BE2C (cell line): ENCODE measurements around the gene AHCY.

ENCODE experiments used
- DNase-seq: peaks from one replicate; pipeline ENCODE4 v3.0.0-alpha.2; 2020
- H3K27me3 ChIP-seq: fragments of 250-450 bp; sonication (Bioruptor Pico); 2 replicates; pipeline ENCODE4 v1.5.1; 2020; ENCODE audit warnings: mild to moderate bottlenecking
- H3K36me3 ChIP-seq: fragments of 250-450 bp; sonication (Bioruptor Pico); 2 replicates; pipeline ENCODE4 v1.5.1; 2020; ENCODE audit warnings: mild to moderate bottlenecking
- H3K4me1 ChIP-seq: fragments of 250-450 bp; sonication (Bioruptor Pico); 2 replicates; pipeline ENCODE4 v1.5.1; 2020
- H3K4me3 ChIP-seq: 2 replicates; pipeline ENCODE4 v1.5.1; 2011; ENCODE audit warnings: low read depth, low read length
- H3K9me3 ChIP-seq: fragments of 250-450 bp; sonication (Bioruptor Pico); 2 replicates; pipeline ENCODE4 v1.5.1; 2020
- TF ChIP-seq, protein P1 (sequence below): IDR thresholded peaks from 2 replicates; pipeline ENCODE4 v1.5.1; 2012; ENCODE audit warnings: mild to moderate bottlenecking, low read depth, low read length

The AHCY gene

GRCh38 chr20:34312544-34313217 is 9.5 kb upstream of the AHCY start:
- TF ChIP-seq, protein P1, sequence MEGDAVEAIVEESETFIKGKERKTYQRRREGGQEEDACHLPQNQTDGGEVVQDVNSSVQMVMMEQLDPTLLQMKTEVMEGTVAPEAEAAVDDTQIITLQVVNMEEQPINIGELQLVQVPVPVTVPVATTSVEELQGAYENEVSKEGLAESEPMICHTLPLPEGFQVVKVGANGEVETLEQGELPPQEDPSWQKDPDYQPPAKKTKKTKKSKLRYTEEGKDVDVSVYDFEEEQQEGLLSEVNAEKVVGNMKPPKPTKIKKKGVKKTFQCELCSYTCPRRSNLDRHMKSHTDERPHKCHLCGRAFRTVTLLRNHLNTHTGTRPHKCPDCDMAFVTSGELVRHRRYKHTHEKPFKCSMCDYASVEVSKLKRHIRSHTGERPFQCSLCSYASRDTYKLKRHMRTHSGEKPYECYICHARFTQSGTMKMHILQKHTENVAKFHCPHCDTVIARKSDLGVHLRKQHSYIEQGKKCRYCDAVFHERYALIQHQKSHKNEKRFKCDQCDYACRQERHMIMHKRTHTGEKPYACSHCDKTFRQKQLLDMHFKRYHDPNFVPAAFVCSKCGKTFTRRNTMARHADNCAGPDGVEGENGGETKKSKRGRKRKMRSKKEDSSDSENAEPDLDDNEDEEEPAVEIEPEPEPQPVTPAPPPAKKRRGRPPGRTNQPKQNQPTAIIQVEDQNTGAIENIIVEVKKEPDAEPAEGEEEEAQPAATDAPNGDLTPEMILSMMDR = peak; percentile 100
- peak overlapping the region; percentile 53 for H3K4me3 ChIP-seq
- peak; percentile 91 for DNase-seq
- no peaks in the 10 kb centered on the region for H3K4me1 ChIP-seq
- no peaks in the 10 kb centered on the region for H3K27me3 ChIP-seq
- no peaks in the 10 kb centered on the region for H3K9me3 ChIP-seq
- no peaks in the 10 kb centered on the region for H3K36me3 ChIP-seq

DNA sequence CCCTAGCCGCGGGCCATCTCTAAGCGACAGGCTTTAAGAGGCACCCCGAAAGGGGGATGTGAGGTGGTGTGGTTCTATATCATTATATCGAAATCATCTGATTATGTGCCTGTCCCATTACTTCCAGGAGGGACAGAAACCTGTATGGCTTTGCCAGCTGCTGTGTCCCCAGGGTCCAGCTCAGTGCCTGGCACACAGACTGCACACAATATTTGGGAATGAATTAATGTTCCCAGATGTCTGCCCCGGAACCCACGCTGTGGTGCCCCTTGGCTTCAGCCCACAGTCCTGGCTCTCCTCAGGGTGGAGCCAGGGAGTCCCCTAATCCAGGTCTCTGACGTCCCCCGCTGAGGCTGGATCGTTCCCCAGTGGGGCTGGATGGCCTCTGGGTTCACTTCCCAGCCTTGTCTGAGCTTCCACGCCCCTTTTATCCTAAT is 8.9 kb upstream of the AHCY start:
- Histone ChIP-seq H3K4me1 (no peaks in the 10 kb centered on the region), H3K9me3 (no peaks in the 10 kb centered on the region), H3K27me3 (no peaks in the 10 kb centered on the region), H3K4me3 (peak overlapping the region; percentile 53), H3K36me3 (no peaks in the 10 kb centered on the region)
- DNase-seq = no peak
- TF ChIP-seq, protein P1 = no peak

- TF ChIP-seq, protein P1 = peak; percentile 26
- Histone ChIP-seq H3K9me3 (no peaks in the 10 kb centered on the region), H3K4me3 (peak overlapping the region; percentile 53), H3K4me1 (no peaks in the 10 kb centered on the region), H3K27me3 (no peaks in the 10 kb centered on the region), H3K36me3 (no peaks in the 10 kb centered on the region)
- peak; percentile 48 for DNase-seq
These were observed 8.2 kb upstream of the AHCY start for GRCh38 chr20:34311118-34312023.

DNA sequence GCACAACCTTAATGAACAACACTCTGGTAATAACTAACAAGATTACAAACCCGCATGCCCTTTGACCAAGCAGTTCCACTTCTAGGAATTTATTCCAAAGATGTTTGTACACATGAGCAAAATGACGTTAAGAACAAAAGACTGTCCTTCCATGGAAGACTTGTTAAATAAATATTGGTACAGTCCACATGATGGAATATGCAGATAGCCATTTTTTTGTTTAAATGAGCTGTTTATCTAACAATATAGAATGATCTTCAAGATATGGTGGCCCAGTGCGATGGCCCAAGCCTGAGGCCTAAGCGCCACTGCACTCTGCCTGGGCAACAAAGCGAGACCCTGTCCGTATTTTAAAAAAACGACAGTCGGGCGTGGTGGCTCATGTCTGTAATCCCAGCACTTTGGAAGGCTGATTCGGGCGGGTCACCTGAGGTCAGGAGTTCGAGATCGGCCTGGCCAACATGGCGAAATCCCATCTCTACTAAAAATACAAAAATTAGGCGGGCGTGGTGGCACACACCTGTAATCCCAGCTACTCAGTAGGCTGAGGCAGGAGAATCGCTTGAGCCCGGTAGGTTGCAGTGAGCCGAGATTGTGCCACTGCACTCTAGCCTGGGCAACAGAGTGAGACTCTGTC is 7.4 kb upstream of the AHCY start:
- TF ChIP-seq, protein P1 = no peak
- no peak overlapping the region for H3K4me3 ChIP-seq
- no peak for DNase-seq

DNA sequence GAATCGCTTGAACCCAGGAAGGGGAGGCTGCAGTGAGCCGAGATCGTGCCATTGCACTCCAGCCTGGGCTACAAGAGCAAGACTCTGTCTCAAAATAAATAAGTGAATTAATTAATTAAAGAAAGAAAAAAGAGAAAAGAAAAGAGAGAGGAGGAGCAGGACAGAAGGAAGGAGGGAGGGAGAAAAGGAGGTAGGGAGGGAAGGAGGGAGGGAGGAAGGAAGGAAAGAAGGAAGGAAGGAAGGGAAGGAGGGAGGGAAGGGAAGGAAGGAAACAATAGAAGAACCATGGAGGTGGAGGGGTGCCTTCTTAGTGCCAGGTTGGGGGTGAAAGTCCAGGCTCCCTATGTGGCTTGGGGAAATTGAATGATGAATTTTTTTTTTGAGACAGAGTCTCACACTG is 6.5 kb upstream of the AHCY start:
- TF ChIP-seq, protein P1 = no peak
- Histone ChIP-seq H3K4me3 (no peak overlapping the region), H3K36me3 (no peaks in the 10 kb centered on the region), H3K9me3 (no peaks in the 10 kb centered on the region), H3K27me3 (no peaks in the 10 kb centered on the region), H3K4me1 (no peaks in the 10 kb centered on the region)
- no peak for DNase-seq

More for the DNA sequence above, 7.4 kb upstream of the AHCY start:
- no peaks in the 10 kb centered on the region for H3K36me3 ChIP-seq
- H3K9me3 ChIP-seq = no peaks in the 10 kb centered on the region
- H3K4me1 ChIP-seq = no peaks in the 10 kb centered on the region
- no peaks in the 10 kb centered on the region for H3K27me3 ChIP-seq
